Type B pancreatic cell (in vitro differentiated cells): ENCODE data around the gene TMEM98. TPM values are rescaled to one million over a fixed set of nuclear protein-coding genes. Genes with fewer than 3 reads are reported as not detected.
"Not testable (repeated sequence)": the region's sequence is repeated elsewhere in the genome, so short reads cannot be mapped to it uniquely, and the experiment has no call there.

Experiments
- DNase-seq: peaks from one replicate; pipeline ENCODE4 v3.0.0; 2021; ENCODE audit warnings: mixed read lengths; ENCODE audit not compliant: unreplicated experiment; ENCODE audit errors: extremely low spot score
- H3K27ac Mint-ChIP-seq: 2 replicates; pipeline ENCODE4 v1.8.0; 2021; ENCODE audit warnings: mild to moderate bottlenecking, mixed read lengths
- H3K27me3 Mint-ChIP-seq: 2 replicates; pipeline ENCODE4 v1.8.0; 2021; ENCODE audit warnings: mixed read lengths
- H3K36me3 Mint-ChIP-seq: 2 replicates; pipeline ENCODE4 v1.8.0; 2021; ENCODE audit warnings: mixed read lengths
- H3K4me1 Mint-ChIP-seq: one replicate; pipeline ENCODE4 v1.8.0; 2021; ENCODE audit warnings: mixed read lengths; ENCODE audit not compliant: unreplicated experiment
- H3K4me3 Mint-ChIP-seq: 2 replicates; pipeline ENCODE4 v1.8.0; 2021; ENCODE audit warnings: mild to moderate bottlenecking, mixed read lengths
- H3K9me3 Mint-ChIP-seq: 2 replicates; pipeline ENCODE4 v1.8.0; 2021; ENCODE audit warnings: mixed read lengths
- CTCF ChIP-seq: fragments of 200-600 bp; sonication (generic); conservative IDR thresholded peaks from 2 replicates; pipeline ENCODE4 v1.5.0; 2021; ENCODE audit warnings: antibody characterized with exemption, mild to moderate bottlenecking
- total RNA-seq: library from RNA; stranded (reverse); gene quantifications from 2 replicates; pipeline ENCODE4 v1.2.1, GENCODE V29; 2021; ENCODE audit warnings: low replicate concordance

TMEM98 gene
- total RNA-seq, 1 donor from 2014 or later, result 161 TPM

GRCh38 chr17:32882734-32883133 is 45.2 kb upstream of the TMEM98 start:
- H3K27ac Mint-ChIP-seq, result no peak overlapping the region
- peaks cover 4% of the 10 kb centered on the region for H3K4me1 Mint-ChIP-seq
- no peaks in the 10 kb centered on the region for H3K9me3 Mint-ChIP-seq
- no peak for DNase-seq
- H3K27me3 Mint-ChIP-seq, result peaks cover 3% of the 10 kb centered on the region
- no peak for TF ChIP-seq CTCF
- H3K36me3 Mint-ChIP-seq, result no peaks in the 10 kb centered on the region
- H3K4me3 Mint-ChIP-seq, result no peak overlapping the region

- H3K4me3 Mint-ChIP-seq, result not testable (repeated sequence)
Observed at GRCh38 chr17:32886951-32887350, 41.0 kb upstream of the TMEM98 start.

GRCh38 chr17:32887410-32887809 is 40.5 kb upstream of the TMEM98 start:
- not testable (repeated sequence) for H3K4me1 Mint-ChIP-seq, DNase-seq, H3K9me3 Mint-ChIP-seq, H3K4me3 Mint-ChIP-seq, H3K27me3 Mint-ChIP-seq, H3K27ac Mint-ChIP-seq, H3K36me3 Mint-ChIP-seq

More at GRCh38 chr17:32886951-32887350, 41.0 kb upstream of the TMEM98 start:
- not testable (repeated sequence) for H3K27ac Mint-ChIP-seq, H3K36me3 Mint-ChIP-seq, DNase-seq, H3K9me3 Mint-ChIP-seq, H3K4me1 Mint-ChIP-seq, H3K27me3 Mint-ChIP-seq

GRCh38 chr17:32894245-32894644 is 33.7 kb upstream of the TMEM98 start:
- H3K27ac Mint-ChIP-seq, result no peak overlapping the region
- H3K27me3 Mint-ChIP-seq, result no peaks in the 10 kb centered on the region
- no peak for DNase-seq
- TF ChIP-seq CTCF, result no peak
- H3K9me3 Mint-ChIP-seq, result no peaks in the 10 kb centered on the region
- no peak overlapping the region for H3K4me3 Mint-ChIP-seq
- no peaks in the 10 kb centered on the region for H3K4me1 Mint-ChIP-seq
- H3K36me3 Mint-ChIP-seq, result no peaks in the 10 kb centered on the region

GRCh38 chr17:32896647-32897258 is 31.2 kb upstream of the TMEM98 start:
- H3K27ac Mint-ChIP-seq, result no peak overlapping the region
- no peak for TF ChIP-seq CTCF
- no peaks in the 10 kb centered on the region for H3K27me3 Mint-ChIP-seq
- DNase-seq, result no peak
- H3K36me3 Mint-ChIP-seq, result no peaks in the 10 kb centered on the region
- no peak overlapping the region for H3K4me3 Mint-ChIP-seq
- H3K4me1 Mint-ChIP-seq, result no peaks in the 10 kb centered on the region
- no peaks in the 10 kb centered on the region for H3K9me3 Mint-ChIP-seq

- Mint-ChIP-seq H3K36me3 (no peaks in the 10 kb centered on the region), H3K4me1 (no peaks in the 10 kb centered on the region), H3K27me3 (no peaks in the 10 kb centered on the region), H3K4me3 (no peak overlapping the region), H3K27ac (no peak overlapping the region), H3K9me3 (no peaks in the 10 kb centered on the region)
- TF ChIP-seq CTCF, result no peak
- DNase-seq, result no peak
Observed at GRCh38 chr17:32899236-32900013, 28.5 kb upstream of the TMEM98 start.
